Transverse colon (tissue), 4 donors: ENCODE measurements around the gene TRMT2A. TPM values are rescaled to one million over a fixed set of nuclear protein-coding genes. Genes with fewer than 3 reads are reported as not detected.

Experiments used
- DNase-seq: peaks from one replicate; pipeline ENCODE4 v3.0.0-alpha.2; 2019
- H3K27ac ChIP-seq, 4 donors: fragments of 200-600 bp; sonication (generic); 2 replicates each; pipeline ENCODE4 v1.5.1; 2016 to 2018; ENCODE audit warnings: inconsistent platforms in 4 of 4
- H3K27me3 ChIP-seq: fragments of 200-600 bp; sonication (generic); 2 replicates; pipeline ENCODE4 v1.5.1; 2017; ENCODE audit warnings: inconsistent platforms
- H3K36me3 ChIP-seq, 4 donors: fragments of 200-600 bp; sonication (generic); 2 replicates each; pipeline ENCODE4 v1.5.1; 2017 to 2019; ENCODE audit warnings: inconsistent platforms in 4 of 4
- H3K4me1 ChIP-seq, 4 donors: fragments of 200-600 bp; sonication (generic); 2 replicates each; pipeline ENCODE4 v1.5.1; 2017 to 2020; ENCODE audit warnings: inconsistent platforms in 4 of 4
- H3K4me3 ChIP-seq, 4 donors: fragments of 200-600 bp; sonication (generic); 1 replicate in 1 of 4; 2 replicates in 3 of 4; pipeline versions ENCODE4 v1.5.1 to v1.6.1; 2017 to 2019; ENCODE audit warnings: inconsistent platforms in 4 of 4
- H3K9me3 ChIP-seq, 2 donors: fragments of 200-600 bp; sonication (generic); 2 replicates each; pipeline ENCODE4 v1.5.1; 2017 to 2019; ENCODE audit warnings: inconsistent platforms in 2 of 2
- EP300 ChIP-seq: sonication (generic); formaldehyde crosslinking; IDR thresholded peaks from one replicate; pipeline ENCODE4 v1.6.1; 2017; ENCODE audit warnings: antibody characterized with exemption, low read depth
- POLR2A ChIP-seq: fragments of 450-650 bp; IDR thresholded peaks from one replicate; pipeline ENCODE4 v1.6.1; 2016; ENCODE audit warnings: antibody characterized with exemption, mild to moderate bottlenecking, moderate library complexity
- POLR2AphosphoS5 ChIP-seq, 3 donors: sonication (generic); formaldehyde crosslinking; IDR thresholded peaks; one replicate each; pipeline ENCODE4 v1.6.1; 2016; ENCODE audit warnings: antibody characterized with exemption in 3 of 3
- WGBS, 2 donors: methylation state at CpG; one replicate each; pipeline ENCODE4 v1.1.5; 2018; ENCODE audit warnings: low coverage in 1 of 2; 5-methylcytosine and 5-hydroxymethylcytosine counted together
- in situ Hi-C, 4 donors: fragments of 200-750 bp; cut with MboI; loops; one replicate each; pipeline versions ENCODE4 v1.15.0 to v1.15.1; 2017; ENCODE audit warnings: low sequenced_read_pairs in 3 of 4, low pct_ligation_motif_present in 1 of 4, low pct_unique_long_range_greater_than_20kb in 1 of 4
- intact Hi-C: fragments of 100-400 bp; cut with DNase I; formaldehyde crosslinking; loops from one replicate; pipeline ENCODE4 v1.15.1; 2023; ENCODE audit warnings: low total_unique reads
- total RNA-seq, 4 donors: library from RNA; depleted of rRNA; stranded (reverse); fragments of >200 nt; gene quantifications; one replicate each; pipeline ENCODE4 v1.1.0, GENCODE V29; 2016
- TF ChIP-seq, protein P1 (sequence below), 5 experiments: fragments of 200-600 bp in 3 of 5; fragments of 450-650 bp in 2 of 5; sonication (generic) in 3 of 5; IDR thresholded peaks; 1 replicate in 2 of 5; 2 replicates in 3 of 5; pipeline ENCODE4 v1.5.1; 2016 to 2017; ENCODE audit warnings: antibody characterized with exemption in 5 of 5, inconsistent platforms in 3 of 5, mild to moderate bottlenecking in 2 of 5, moderate library complexity in 1 of 5

The TRMT2A gene
- total RNA-seq, 4 donors from 2014 or later = 38.6 to 77.4 (median 46.5) TPM

DNA sequence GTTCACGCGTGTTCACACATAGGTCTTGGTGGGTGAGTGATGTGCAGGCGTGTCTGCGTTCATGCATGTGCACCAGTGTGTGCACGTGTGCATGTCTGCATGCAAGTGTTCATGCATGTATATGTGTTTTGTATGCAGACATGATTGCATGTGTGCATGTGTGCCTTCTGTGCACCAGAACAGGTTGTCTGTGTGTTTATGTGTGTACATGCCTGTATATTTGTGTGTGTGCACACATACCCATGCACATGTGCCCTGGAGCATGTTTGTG is 19.5 kb upstream of the TRMT2A start:
- Histone ChIP-seq H3K4me1 (peaks cover 24 to 45% (median 32%) of the 10 kb centered on the region in 4 donors), H3K27ac (no peak overlapping the region), H3K36me3 (no peaks in the 10 kb centered on the region), H3K9me3 (no peaks in the 10 kb centered on the region), H3K4me3 (no peak overlapping the region), H3K27me3 (no peaks in the 10 kb centered on the region)
- intact Hi-C loops (no loop called here), in situ Hi-C loops (no loop called here)
- WGBS, 2 donors = 97% methylated on average over 5 of the region's 5 CpGs; no CpG with 5 or more reads in 1 of the 2 donors
- no peak for DNase-seq
- TF ChIP-seq POLR2A (no peak), POLR2AphosphoS5 (IDR thresholded peaks at IDR 0.05) (no peak), EP300 (no peak)

DNA sequence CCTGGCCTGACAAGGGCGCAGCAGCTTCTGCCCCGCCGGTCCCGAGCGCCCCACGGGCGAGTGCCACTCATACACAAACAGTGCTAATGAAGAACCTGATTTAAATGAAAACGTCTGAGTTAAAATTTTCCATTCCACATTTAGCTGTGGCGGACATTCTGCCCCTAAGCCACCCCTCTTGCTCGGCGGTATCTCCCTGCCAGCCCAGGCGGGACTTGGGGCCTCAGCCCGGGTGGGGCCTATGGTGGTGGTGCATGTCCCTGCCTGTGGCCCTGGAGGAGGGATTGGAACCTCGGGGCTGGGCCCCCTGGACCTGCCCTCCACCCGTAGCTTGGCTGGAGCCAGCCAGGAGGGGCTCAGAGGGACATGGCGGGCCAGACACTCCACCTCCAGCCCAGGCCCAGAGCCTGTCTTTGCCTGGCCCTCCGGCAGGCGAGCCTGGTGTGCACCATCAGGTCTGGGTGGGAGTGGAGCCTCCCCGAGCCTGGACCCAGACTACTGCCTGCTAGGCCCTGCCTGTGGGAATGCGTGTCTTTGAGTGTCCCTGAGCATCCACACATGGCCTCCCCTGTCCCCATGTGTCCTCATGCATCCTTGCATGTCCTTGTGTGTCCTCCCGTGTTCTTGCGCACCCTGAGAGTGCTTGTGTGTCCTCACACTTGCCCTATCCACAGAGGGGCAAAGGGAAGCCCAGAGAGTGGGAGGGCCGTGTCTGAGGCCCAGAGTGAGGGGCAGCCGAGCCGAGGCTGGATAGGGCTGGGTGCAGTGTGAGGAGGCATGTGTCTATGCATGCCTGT is 19.0 kb upstream of the TRMT2A start:
- in situ Hi-C loops (no loop called here), intact Hi-C loops (no loop called here)
- TF ChIP-seq EP300 (no peak), POLR2A (no peak), POLR2AphosphoS5 (IDR thresholded peaks at IDR 0.05) (no peak)
- TF ChIP-seq, protein P1, sequence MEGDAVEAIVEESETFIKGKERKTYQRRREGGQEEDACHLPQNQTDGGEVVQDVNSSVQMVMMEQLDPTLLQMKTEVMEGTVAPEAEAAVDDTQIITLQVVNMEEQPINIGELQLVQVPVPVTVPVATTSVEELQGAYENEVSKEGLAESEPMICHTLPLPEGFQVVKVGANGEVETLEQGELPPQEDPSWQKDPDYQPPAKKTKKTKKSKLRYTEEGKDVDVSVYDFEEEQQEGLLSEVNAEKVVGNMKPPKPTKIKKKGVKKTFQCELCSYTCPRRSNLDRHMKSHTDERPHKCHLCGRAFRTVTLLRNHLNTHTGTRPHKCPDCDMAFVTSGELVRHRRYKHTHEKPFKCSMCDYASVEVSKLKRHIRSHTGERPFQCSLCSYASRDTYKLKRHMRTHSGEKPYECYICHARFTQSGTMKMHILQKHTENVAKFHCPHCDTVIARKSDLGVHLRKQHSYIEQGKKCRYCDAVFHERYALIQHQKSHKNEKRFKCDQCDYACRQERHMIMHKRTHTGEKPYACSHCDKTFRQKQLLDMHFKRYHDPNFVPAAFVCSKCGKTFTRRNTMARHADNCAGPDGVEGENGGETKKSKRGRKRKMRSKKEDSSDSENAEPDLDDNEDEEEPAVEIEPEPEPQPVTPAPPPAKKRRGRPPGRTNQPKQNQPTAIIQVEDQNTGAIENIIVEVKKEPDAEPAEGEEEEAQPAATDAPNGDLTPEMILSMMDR (IDR thresholded peaks at IDR 0.05) = no peak
- no peak for DNase-seq
- Histone ChIP-seq H3K27ac (no peak overlapping the region), H3K4me1 (peaks cover 24 to 45% (median 32%) of the 10 kb centered on the region in 4 donors), H3K27me3 (no peaks in the 10 kb centered on the region), H3K9me3 (no peaks in the 10 kb centered on the region), H3K4me3 (no peak overlapping the region), H3K36me3 (no peaks in the 10 kb centered on the region)
- WGBS, 2 donors = 86% methylated on average over 21 of the region's 25 CpGs; no CpG with 5 or more reads in 1 of the 2 donors

DNA sequence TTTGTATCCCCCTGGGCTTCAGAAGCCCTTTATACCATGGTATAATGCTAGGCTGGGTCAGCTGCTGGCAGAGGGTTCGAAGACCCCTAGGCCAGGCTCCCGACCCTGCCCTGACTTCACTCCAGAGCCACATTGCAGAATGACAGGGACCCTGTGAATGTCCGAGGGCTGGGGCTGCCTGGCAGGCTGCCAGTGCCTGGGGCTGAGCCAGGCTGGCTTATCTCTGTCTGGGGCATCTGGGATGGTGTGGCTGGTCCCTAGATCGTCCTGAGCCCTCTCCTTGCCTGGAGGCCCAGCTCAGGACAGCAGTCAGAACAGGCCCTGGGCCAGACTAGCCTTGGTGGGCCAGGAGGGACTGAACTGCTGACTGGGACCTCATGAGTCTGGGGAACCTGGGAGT is 18.2 kb upstream of the TRMT2A start:
- intact Hi-C loops (no loop called here), in situ Hi-C loops (no loop called here)
- no peaks in the 10 kb centered on the region for H3K9me3 ChIP-seq
- no peak overlapping the region for H3K27ac ChIP-seq
- peaks cover 24 to 51% (median 32%) of the 10 kb centered on the region in 4 donors for H3K4me1 ChIP-seq
- TF ChIP-seq, protein P1 (IDR thresholded peaks at IDR 0.05) = no peak
- TF ChIP-seq POLR2A = no peak
- no peak for TF ChIP-seq EP300
- no peak for TF ChIP-seq POLR2AphosphoS5 (IDR thresholded peaks at IDR 0.05)
- 68% methylated on average over 4 of the region's 4 CpGs; no CpG with 5 or more reads in 1 of the 2 donors for WGBS, 2 donors
- no peak overlapping the region for H3K4me3 ChIP-seq
- H3K36me3 ChIP-seq = no peaks in the 10 kb centered on the region
- H3K27me3 ChIP-seq = no peaks in the 10 kb centered on the region
- no peak for DNase-seq

DNA sequence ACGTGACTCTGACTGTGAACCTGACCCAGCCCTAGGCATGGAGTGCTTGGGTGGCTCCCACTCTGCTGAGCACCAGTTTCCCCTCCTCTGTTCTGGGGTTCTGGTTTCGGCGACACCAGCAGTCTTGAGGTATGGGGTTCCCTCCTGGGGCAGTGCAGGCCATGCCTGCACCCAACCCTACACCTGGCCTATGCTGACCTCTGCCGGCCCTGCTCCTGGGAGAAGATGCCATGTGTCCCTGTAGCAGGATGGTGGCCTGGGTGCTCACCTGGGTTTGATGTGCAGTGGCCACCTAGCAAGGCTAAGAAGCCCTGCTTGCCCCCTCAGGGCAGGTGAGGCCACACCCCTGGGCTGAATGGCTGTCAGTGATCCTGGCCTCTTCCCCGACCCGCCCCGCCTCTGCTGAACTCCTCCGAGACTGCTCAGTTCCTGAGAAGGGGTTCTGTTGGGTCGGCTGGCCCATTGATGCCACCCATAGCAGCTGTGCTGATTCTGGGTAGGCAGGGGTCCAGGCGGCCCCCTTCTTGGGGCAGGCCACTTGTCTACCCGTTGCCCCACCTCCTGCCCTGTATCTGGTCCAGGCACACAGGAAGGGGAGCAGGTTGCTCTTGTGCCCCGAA is 17.0 kb upstream of the TRMT2A start:
- no peaks in the 10 kb centered on the region for H3K9me3 ChIP-seq
- no peaks in the 10 kb centered on the region for H3K27me3 ChIP-seq
- no peak overlapping the region for H3K27ac ChIP-seq
- intact Hi-C loops = no loop called here
- H3K36me3 ChIP-seq = no peaks in the 10 kb centered on the region
- H3K4me1 ChIP-seq = peaks cover 24 to 52% (median 32%) of the 10 kb centered on the region in 4 donors
- TF ChIP-seq POLR2A (no peak), EP300 (no peak)
- H3K4me3 ChIP-seq = no peak overlapping the region
- in situ Hi-C loops = no loop called here
- DNase-seq = no peak
- WGBS, 2 donors = 67 to 85% methylated on average over 1 to 9 of the region's 12 CpGs

DNA sequence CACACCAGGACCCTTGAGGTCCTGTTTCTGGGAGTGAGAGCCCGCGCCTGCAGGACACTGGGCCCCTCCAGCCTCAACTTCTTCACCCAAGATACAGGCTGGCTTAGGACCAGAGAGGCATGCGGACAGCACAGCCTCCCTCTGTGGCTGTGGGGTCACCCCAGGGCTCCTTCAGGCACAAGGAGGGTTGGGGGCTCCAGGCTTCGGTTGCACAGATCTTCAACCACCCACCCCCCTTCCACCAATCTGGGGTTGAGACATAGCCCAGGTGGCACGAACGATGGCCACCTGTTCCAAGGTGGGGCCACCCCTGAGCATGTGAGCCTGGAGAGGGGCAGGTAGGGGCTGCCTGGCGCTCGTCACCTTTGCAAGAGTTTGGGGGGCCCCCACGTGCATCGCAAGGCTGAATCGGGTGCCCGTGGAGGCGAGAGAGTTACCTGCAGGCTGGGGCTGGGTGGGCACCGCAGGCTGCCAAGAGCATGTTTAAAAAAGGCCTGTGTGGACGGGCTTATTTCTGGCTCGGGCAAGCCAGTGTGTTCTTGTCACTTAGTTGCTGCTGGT is 15.7 kb upstream of the TRMT2A start:
- peak overlapping the region in 3 of 4 donors; percentile 67 to 79 (median 71) for H3K27ac ChIP-seq
- no peaks in the 10 kb centered on the region for H3K36me3 ChIP-seq
- WGBS, 2 donors = 68% methylated on average over 16 of the region's 16 CpGs; no CpG with 5 or more reads in 1 of the 2 donors
- no peak for DNase-seq
- intact Hi-C loops = no loop called here
- no peaks in the 10 kb centered on the region for H3K9me3 ChIP-seq
- peak overlapping the region; percentile 91 to 100 (median 99) for H3K4me3 ChIP-seq
- TF ChIP-seq EP300 (no peak), POLR2A (no peak), POLR2AphosphoS5 (IDR thresholded peaks at IDR 0.05) (no peak)
- TF ChIP-seq, protein P1 (IDR thresholded peaks at IDR 0.05) = no peak
- in situ Hi-C loops = no loop called here
- peaks cover 19 to 45% (median 26%) of the 10 kb centered on the region in 4 donors for H3K4me1 ChIP-seq
- no peaks in the 10 kb centered on the region for H3K27me3 ChIP-seq
